Measurements from ENCODE around the gene ADCK2. TPM values are rescaled to one million over a fixed set of nuclear protein-coding genes. Genes with fewer than 3 reads are reported as not detected.

ADCK2 gene
- total RNA-seq, 2 donors from 2014 or later, result 20.8 to 25.7 TPM

DNA sequence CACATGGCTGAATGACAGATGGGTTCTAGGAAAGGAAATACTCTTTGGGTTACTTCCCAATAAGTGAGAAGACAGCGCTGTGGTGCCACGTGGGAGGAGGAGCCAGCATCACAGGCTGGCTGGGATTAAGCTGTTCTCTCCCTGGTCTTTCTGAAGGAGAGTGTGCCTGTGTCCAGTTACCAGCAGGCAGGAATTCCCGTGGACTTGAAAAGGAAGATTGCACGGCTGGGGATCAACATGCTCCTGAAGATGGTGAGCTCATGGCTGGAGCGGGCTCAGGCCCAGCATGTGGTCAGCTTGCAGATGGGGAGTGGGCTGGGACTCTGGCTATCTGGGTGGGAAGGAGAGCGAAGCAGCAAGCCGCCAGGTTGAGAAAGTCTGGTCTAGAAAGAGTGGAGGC, 8.1 kb downstream of the ADCK2 start:
- Histone ChIP-seq H3K27ac (no peak overlapping the region), H3K36me3 (peaks cover 8% of the 10 kb centered on the region), H3K27me3 (replicated peaks; ENCODE audit: insufficient read depth) (no peaks in the 10 kb centered on the region), H3K9me3 (no peaks in the 10 kb centered on the region), H3K4me1 (ENCODE audit: control insufficient read depth in 1 of 2, low read depth in 2 of 2) (no peaks in the 10 kb centered on the region), H3K4me3 (no peak overlapping the region)
- DNase-seq (ENCODE audit: low spot score) (no peak), ATAC-seq (ENCODE audit: insufficient number of reproducible peaks, low FRiP score, low read depth) (no peak)
- TF ChIP-seq, protein P1, sequence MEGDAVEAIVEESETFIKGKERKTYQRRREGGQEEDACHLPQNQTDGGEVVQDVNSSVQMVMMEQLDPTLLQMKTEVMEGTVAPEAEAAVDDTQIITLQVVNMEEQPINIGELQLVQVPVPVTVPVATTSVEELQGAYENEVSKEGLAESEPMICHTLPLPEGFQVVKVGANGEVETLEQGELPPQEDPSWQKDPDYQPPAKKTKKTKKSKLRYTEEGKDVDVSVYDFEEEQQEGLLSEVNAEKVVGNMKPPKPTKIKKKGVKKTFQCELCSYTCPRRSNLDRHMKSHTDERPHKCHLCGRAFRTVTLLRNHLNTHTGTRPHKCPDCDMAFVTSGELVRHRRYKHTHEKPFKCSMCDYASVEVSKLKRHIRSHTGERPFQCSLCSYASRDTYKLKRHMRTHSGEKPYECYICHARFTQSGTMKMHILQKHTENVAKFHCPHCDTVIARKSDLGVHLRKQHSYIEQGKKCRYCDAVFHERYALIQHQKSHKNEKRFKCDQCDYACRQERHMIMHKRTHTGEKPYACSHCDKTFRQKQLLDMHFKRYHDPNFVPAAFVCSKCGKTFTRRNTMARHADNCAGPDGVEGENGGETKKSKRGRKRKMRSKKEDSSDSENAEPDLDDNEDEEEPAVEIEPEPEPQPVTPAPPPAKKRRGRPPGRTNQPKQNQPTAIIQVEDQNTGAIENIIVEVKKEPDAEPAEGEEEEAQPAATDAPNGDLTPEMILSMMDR (IDR thresholded peaks at IDR 0.05), result no peak

DNA sequence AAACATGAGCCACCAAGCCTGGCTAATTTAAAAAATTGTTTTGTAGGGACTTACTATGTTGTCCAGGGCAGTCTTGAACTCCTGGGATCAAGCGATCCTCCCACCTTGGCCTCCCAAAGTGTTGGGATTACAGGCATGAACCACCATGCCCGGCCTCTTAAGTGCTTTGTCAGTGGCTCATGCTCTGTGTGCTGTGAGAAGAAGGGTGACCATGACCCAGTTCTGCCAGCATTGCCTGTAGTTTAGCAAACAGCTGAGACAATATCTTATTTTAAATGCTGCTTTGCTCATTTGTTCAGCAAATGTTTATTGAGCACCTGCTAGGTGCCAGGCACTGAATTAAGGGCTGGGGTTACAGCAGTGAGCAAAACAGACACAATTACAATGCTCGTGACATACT, 9.0 kb downstream of the ADCK2 start:
- Histone ChIP-seq H3K27me3 (replicated peaks; ENCODE audit: insufficient read depth) (no peaks in the 10 kb centered on the region), H3K4me1 (ENCODE audit: control insufficient read depth in 1 of 2, low read depth in 2 of 2) (no peaks in the 10 kb centered on the region), H3K27ac (no peak overlapping the region), H3K9me3 (no peaks in the 10 kb centered on the region), H3K36me3 (peaks cover 11% of the 10 kb centered on the region), H3K4me3 (no peak overlapping the region)
- TF ChIP-seq, protein P1 (IDR thresholded peaks at IDR 0.05), result no peak
- DNase-seq (ENCODE audit: low spot score), result no peak
- ATAC-seq (ENCODE audit: insufficient number of reproducible peaks, low FRiP score, low read depth), result no peak

DNA sequence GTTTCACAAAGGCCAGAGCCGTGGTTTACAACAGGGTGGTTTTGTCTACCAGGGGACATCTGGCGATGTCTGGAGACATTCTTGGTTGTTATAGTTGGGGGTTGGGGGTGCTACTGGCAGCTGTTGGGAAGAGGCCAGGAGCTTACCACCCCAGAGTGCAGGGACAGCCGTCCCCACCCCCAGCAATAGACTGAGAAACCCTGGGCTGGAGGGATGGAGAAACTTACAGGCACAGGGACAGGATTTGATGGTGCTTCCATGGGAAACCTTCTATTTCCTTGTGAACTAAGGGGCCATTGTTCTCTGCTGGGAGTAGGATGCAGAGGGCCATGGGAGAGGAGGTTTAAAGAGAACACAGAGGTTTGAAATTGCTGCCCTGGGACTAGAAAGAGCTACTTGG, 10.9 kb downstream of the ADCK2 start:
- Histone ChIP-seq H3K4me3 (no peak overlapping the region), H3K27ac (no peak overlapping the region), H3K9me3 (no peaks in the 10 kb centered on the region), H3K36me3 (peaks cover 16% of the 10 kb centered on the region), H3K4me1 (ENCODE audit: control insufficient read depth in 1 of 2, low read depth in 2 of 2) (no peaks in the 10 kb centered on the region), H3K27me3 (replicated peaks; ENCODE audit: insufficient read depth) (no peaks in the 10 kb centered on the region)
- DNase-seq (ENCODE audit: low spot score), result no peak
- TF ChIP-seq, protein P1 (IDR thresholded peaks at IDR 0.05), result no peak
- no peak for ATAC-seq (ENCODE audit: insufficient number of reproducible peaks, low FRiP score, low read depth)

DNA sequence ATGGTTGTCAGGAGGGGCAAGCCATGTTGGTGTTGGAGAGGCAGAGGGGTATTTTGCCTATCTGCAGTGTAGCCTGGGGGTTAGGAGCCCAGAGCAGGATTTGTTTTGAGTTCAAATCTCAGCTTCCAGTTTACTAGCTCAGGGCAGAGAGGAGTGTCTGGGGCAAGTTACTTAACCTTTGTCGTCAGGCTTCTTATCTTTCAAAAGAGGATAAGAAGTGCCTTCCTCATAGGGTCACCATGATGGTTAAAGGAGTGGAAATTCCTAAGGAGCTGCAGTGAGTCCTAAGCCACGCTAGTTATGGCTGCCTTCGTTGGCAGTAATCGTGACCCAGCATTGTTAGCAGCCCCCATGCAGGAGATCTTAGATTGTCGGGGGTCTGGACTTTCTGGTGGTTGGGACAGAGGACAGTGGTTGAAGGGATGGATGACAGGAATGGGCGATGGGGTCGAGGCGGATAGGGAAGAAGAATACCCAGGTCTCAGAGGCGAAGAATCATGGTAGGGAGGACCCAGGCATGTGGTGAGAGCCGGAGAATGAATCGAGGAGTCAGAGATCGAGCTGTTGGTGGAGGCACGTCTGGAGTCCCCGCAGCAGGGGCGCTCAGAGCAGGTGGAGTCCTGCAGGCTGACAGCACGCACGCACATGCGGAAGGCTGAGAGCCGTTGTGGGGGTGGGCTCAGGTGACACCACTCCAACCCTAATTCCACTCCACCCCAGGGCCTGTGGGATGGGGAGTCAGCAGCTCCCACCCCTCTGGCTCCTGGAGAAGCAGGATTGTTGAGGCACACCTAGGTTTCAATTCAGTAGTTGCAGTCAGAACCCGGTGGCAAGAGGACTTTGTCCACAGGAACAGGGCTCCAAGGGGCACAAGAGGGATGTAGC, 11.6 kb downstream of the ADCK2 start:
- peaks cover 16% of the 10 kb centered on the region for H3K36me3 ChIP-seq
- TF ChIP-seq, protein P1 (IDR thresholded peaks at IDR 0.05), result no peak
- H3K27me3 ChIP-seq (replicated peaks; ENCODE audit: insufficient read depth), result no peaks in the 10 kb centered on the region
- H3K9me3 ChIP-seq, result no peaks in the 10 kb centered on the region
- H3K4me3 ChIP-seq, result no peak overlapping the region
- DNase-seq (ENCODE audit: low spot score) (no peak), ATAC-seq (ENCODE audit: insufficient number of reproducible peaks, low FRiP score, low read depth) (no peak)
- H3K27ac ChIP-seq, result no peak overlapping the region
- H3K4me1 ChIP-seq (ENCODE audit: control insufficient read depth in 1 of 2, low read depth in 2 of 2), result no peaks in the 10 kb centered on the region

DNA sequence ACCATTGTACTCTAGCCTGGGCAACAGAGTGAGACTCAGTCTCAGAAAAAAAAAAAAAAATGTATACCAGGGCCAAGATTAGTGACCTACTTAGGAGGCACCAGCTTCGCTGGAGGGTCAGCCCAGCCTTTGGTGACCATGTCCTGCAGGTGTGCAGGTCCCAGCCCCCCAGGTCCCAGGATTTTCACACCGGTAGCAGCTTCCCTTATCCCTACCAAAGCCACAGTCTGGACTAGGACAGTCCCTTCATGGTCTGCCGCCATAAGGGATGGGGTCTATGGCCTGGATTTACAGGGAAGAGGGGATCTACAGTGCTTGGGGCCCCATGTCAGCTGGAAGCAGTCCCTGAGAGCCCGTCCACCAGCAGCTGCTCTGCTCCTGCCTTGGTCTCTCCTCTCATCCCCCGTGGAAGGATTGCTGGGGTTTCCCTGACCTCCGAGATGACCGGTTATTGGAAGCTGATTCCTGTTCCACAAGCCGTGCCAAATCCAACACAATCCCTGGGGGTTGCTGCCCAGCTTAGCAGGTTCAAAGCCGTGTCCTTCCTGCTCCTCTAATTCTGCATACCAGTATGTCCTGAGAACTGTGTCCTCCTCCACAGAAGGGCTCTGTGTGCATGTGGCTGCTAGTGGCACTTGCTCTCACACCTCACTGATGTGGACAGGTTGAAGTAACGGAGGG, 12.8 kb downstream of the ADCK2 start:
- TF ChIP-seq, protein P1 (IDR thresholded peaks at IDR 0.05), result no peak
- Histone ChIP-seq H3K36me3 (peaks cover 22% of the 10 kb centered on the region), H3K27ac (no peak overlapping the region), H3K9me3 (no peaks in the 10 kb centered on the region), H3K27me3 (replicated peaks; ENCODE audit: insufficient read depth) (no peaks in the 10 kb centered on the region), H3K4me1 (ENCODE audit: control insufficient read depth in 1 of 2, low read depth in 2 of 2) (no peaks in the 10 kb centered on the region), H3K4me3 (no peak overlapping the region)
- ATAC-seq (ENCODE audit: insufficient number of reproducible peaks, low FRiP score, low read depth) (no peak), DNase-seq (ENCODE audit: low spot score) (no peak)

All from thoracic aorta (tissue), 2 donors.